HEK293T (cell line): ENCODE results near the gene ADK.

Experiments
- HDGF ChIP-seq: fragments of 450-650 bp; IDR thresholded peaks from 2 replicates; pipeline ENCODE4 v1.6.1; 2017; ENCODE audit warnings: antibody characterized with exemption, borderline replicate concordance
- SP1 ChIP-seq: fragments of 450-650 bp; IDR thresholded peaks from 2 replicates; pipeline ENCODE4 v1.6.1; 2017

GRCh38 chr10:74500026-74500704, 349.1 kb downstream of the ADK start:
- TF ChIP-seq SP1 (no peak), HDGF (no peak)
